Keratinocyte (primary cell): ENCODE data around the gene INAFM1. TPM values are rescaled to one million over a fixed set of nuclear protein-coding genes. Genes with fewer than 3 reads are reported as not detected.

Experiments
- DNase-seq: peaks from one replicate; pipeline ENCODE4 v3.0.0-alpha.2; 2011; ENCODE audit warnings: low read depth, missing footprints, low spot score
- FAIRE-seq: peaks from 2 replicates; lab custom pipeline; 2011; peaks lifted over from hg19 to GRCh38; lab: Jason Lieb, UNC
- H2AFZ ChIP-seq: 2 replicates; pipeline ENCODE4 v1.6.0; 2012; ENCODE audit warnings: low read length, control low read depth, inconsistent platforms; ENCODE audit not compliant: control insufficient read depth
- H3K27ac ChIP-seq: 2 replicates; pipeline ENCODE4 v1.5.1; 2011; ENCODE audit warnings: low read length; ENCODE audit not compliant: control insufficient read depth, insufficient read depth
- H3K27me3 ChIP-seq: 3 replicates; pipeline ENCODE4 v1.6.0; 2011; ENCODE audit warnings: low read length; ENCODE audit not compliant: control insufficient read depth, insufficient read depth; ENCODE audit errors: extremely low read depth
- H3K36me3 ChIP-seq, 2 experiments: 2 replicates in 1 of 2; 3 replicates in 1 of 2; pipeline ENCODE4 v1.5.1; 2011; ENCODE audit warnings: low read length in 2 of 2, mild to moderate bottlenecking in 1 of 2; ENCODE audit not compliant: control insufficient read depth in 2 of 2, insufficient read depth in 2 of 2; ENCODE audit errors: extremely low read depth in 1 of 2
- H3K4me1 ChIP-seq: 3 replicates; pipeline ENCODE4 v1.5.1; 2011; ENCODE audit warnings: low read length; ENCODE audit not compliant: control insufficient read depth, insufficient read depth; ENCODE audit errors: extremely low read depth
- H3K4me2 ChIP-seq: 3 replicates; pipeline ENCODE4 v1.6.0; 2011; ENCODE audit warnings: low read depth, low read length; ENCODE audit not compliant: control insufficient read depth, insufficient read depth; ENCODE audit errors: extremely low read depth
- H3K4me3 ChIP-seq, 3 experiments: fragments of 200-600 bp in 1 of 3; sonication (generic) in 1 of 3; 2 replicates in 2 of 3; 3 replicates in 1 of 3; pipeline ENCODE4 v1.5.1; 2011 to 2016; ENCODE audit warnings: low read length in 3 of 3, mild to moderate bottlenecking in 3 of 3, control low read depth in 2 of 3, inconsistent platforms in 1 of 3, low read depth in 1 of 3, mixed read lengths in 1 of 3, mixed run types in 1 of 3, moderate library complexity in 1 of 3; ENCODE audit not compliant: control insufficient read depth in 2 of 3, insufficient read depth in 2 of 3; ENCODE audit errors: extremely low read depth in 1 of 3
- H3K79me2 ChIP-seq: 2 replicates; pipeline ENCODE4 v1.6.0; 2012; ENCODE audit warnings: low read length; ENCODE audit not compliant: control insufficient read depth, insufficient read depth
- H3K9ac ChIP-seq: 3 replicates; pipeline ENCODE4 v1.6.0; 2011; ENCODE audit warnings: low read length; ENCODE audit not compliant: control insufficient read depth, insufficient read depth; ENCODE audit errors: extremely low read depth
- H3K9me1 ChIP-seq: 3 replicates; pipeline ENCODE4 v1.6.0; 2011; ENCODE audit warnings: low read length; ENCODE audit not compliant: control insufficient read depth, insufficient read depth; ENCODE audit errors: extremely low read depth
- H3K9me3 ChIP-seq: 2 replicates; pipeline ENCODE4 v1.5.1; 2012; ENCODE audit warnings: low read depth, low read length; ENCODE audit not compliant: control insufficient read depth
- H4K20me1 ChIP-seq: 3 replicates; pipeline ENCODE4 v1.6.0; 2011; ENCODE audit warnings: low read length; ENCODE audit not compliant: control insufficient read depth, insufficient read depth; ENCODE audit errors: extremely low read depth
- EZH2 ChIP-seq: IDR thresholded peaks from one replicate; pipeline ENCODE4 v1.6.1; 2012; ENCODE audit warnings: inconsistent platforms, mild to moderate bottlenecking, low read length, moderate library complexity
- dilution Hi-C: fragments of 300-500 bp; cut with MboI; formaldehyde crosslinking; loops from one replicate; pipeline ENCODE4 v1.7.0; 2020; ENCODE audit warnings: low sequenced_read_pairs; ENCODE audit not compliant: extremely low pct_ligation_motif_present
- polyA plus RNA-seq, 5 experiments: library from polyadenylated mRNA; depleted of rRNA in 3 of 5; stranded (reverse) in 3 of 5; stranded (forward) in 1 of 5; unstranded in 1 of 5; fragments of >200 nt; gene quantifications; 1 replicate in 1 of 5; 2 replicates in 3 of 5; 3 replicates in 1 of 5; pipeline versions ENCODE4 v1.2.1 to v1.2.3, GENCODE V29; 2011 to 2012; ENCODE audit warnings: missing spikeins in 2 of 5, low read depth in 1 of 5, low replicate concordance in 1 of 5
- TF ChIP-seq, protein P1 (sequence below), 3 experiments: IDR thresholded peaks in 1 of 3; conservative IDR thresholded peaks in 1 of 3; optimal IDR thresholded peaks in 1 of 3; 2 replicates in 2 of 3; 3 replicates in 1 of 3; pipeline versions ENCODE3 to v1.5.1; 2011; ENCODE audit warnings: low read length in 3 of 3, mild to moderate bottlenecking in 3 of 3, moderate library complexity in 2 of 3, control low read depth in 1 of 3, inconsistent platforms in 1 of 3; ENCODE audit not compliant: insufficient read depth in 2 of 3; ENCODE audit errors: extremely low read depth in 1 of 3

The INAFM1 gene
- polyA plus RNA-seq, 1 donor (not counting 4 experiments of a cell fraction or from before 2014, with no cell fraction given) = 0.35 TPM

DNA sequence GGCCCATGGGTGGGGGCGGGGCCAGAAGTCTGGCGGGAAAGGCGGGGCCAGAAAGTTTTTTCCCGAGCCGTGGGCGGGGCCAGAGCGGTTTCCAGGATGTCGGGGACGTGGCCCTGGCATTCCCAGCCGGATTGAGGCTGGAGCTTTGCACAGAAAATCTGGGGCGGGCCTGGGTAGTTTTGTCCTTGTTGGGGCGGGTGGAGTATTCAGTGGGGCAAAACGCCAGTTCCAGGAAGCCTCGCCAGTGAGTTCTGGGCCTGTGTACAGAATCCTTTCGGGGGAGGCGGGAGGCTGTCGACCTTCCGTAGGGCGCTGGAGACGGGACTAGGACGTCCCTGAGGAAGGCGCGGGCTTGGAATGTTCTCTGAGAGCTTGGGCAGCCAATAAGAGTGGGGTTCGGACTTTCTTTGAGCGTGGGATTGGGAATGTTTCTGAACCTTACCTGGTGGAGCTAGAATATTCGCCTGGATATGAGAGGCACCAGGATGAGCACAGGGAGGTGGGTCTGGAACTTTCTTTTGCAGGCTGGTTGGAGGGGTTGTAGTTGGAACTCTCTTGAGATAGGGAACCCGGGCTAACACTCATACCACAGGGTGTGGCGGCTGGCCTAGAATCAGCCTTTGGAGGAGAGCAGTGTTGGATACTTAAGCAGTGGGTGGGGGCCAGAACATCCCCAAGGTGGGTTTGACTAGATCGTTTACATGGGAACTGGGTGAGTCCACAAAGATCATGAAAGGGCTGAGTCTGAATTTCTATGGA lies 17.1 kb upstream of the INAFM1 start:
- peak overlapping the region; percentile 64 for H2AFZ ChIP-seq
- DNase-seq = peak; percentile 66
- no peaks in the 10 kb centered on the region for H3K9me3 ChIP-seq
- H3K4me3 ChIP-seq = peak overlapping the region; percentile 47 to 81 (median 77)
- H3K36me3 ChIP-seq = peaks cover 17 to 29% of the 10 kb centered on the region in 2 experiments
- H3K79me2 ChIP-seq = peaks cover 6% of the 10 kb centered on the region
- no peaks in the 10 kb centered on the region for H3K9me1 ChIP-seq
- no peaks in the 10 kb centered on the region for H3K27me3 ChIP-seq
- dilution Hi-C loops = no loop called here
- peak overlapping the region; percentile 70 for H3K27ac ChIP-seq
- no peak for FAIRE-seq
- H3K9ac ChIP-seq = peak overlapping the region; percentile 80
- TF ChIP-seq EZH2 = no peak
- TF ChIP-seq, protein P1, sequence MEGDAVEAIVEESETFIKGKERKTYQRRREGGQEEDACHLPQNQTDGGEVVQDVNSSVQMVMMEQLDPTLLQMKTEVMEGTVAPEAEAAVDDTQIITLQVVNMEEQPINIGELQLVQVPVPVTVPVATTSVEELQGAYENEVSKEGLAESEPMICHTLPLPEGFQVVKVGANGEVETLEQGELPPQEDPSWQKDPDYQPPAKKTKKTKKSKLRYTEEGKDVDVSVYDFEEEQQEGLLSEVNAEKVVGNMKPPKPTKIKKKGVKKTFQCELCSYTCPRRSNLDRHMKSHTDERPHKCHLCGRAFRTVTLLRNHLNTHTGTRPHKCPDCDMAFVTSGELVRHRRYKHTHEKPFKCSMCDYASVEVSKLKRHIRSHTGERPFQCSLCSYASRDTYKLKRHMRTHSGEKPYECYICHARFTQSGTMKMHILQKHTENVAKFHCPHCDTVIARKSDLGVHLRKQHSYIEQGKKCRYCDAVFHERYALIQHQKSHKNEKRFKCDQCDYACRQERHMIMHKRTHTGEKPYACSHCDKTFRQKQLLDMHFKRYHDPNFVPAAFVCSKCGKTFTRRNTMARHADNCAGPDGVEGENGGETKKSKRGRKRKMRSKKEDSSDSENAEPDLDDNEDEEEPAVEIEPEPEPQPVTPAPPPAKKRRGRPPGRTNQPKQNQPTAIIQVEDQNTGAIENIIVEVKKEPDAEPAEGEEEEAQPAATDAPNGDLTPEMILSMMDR (optimal IDR thresholded peaks at IDR 0.05 in 1 of 3, IDR thresholded peaks at IDR 0.05 in 1 of 3, conservative IDR thresholded peaks at IDR 0.05 in 1 of 3; ENCODE audit: extremely low read depth in 1 of 3, insufficient read depth in 2 of 3, low read length in 3 of 3) = no peak
- H3K4me2 ChIP-seq = peak overlapping the region; percentile 79
- no peaks in the 10 kb centered on the region for H4K20me1 ChIP-seq
- peaks cover 29% of the 10 kb centered on the region for H3K4me1 ChIP-seq

DNA sequence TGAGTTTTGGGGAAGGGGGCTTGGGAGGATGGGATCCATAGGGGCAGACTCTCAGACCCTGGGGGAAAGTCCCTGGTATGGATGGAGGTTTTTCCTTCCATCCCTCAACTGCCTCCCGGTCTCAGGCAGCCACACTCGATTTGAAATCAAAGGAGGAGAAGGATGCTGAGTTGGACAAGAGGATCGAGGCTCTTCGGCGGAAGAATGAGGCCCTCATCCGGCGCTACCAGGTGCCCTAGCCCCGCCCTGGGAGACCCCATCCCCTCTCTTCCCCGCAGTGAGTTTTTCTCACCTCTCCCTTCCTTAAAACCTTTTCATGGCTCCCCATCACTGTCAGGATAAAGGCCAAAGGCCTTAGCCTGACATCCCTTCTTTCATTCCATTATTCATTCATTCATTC lies 16.3 kb upstream of the INAFM1 start:
- no peak for TF ChIP-seq EZH2
- TF ChIP-seq, protein P1 (optimal IDR thresholded peaks at IDR 0.05 in 1 of 3, IDR thresholded peaks at IDR 0.05 in 1 of 3, conservative IDR thresholded peaks at IDR 0.05 in 1 of 3; ENCODE audit: extremely low read depth in 1 of 3, insufficient read depth in 2 of 3, low read length in 3 of 3) = no peak
- H3K9me1 ChIP-seq = no peaks in the 10 kb centered on the region
- H3K27ac ChIP-seq = no peak overlapping the region
- no peak for DNase-seq
- dilution Hi-C loops = no loop called here
- peak overlapping the region; percentile 79 for H3K4me2 ChIP-seq
- FAIRE-seq = no peak
- H3K79me2 ChIP-seq = peaks cover 6% of the 10 kb centered on the region
- H3K4me3 ChIP-seq = peak overlapping the region in 1 of 3 experiments; percentile 77
- no peaks in the 10 kb centered on the region for H3K9me3 ChIP-seq
- H2AFZ ChIP-seq = no peak overlapping the region
- H3K4me1 ChIP-seq = peaks cover 20% of the 10 kb centered on the region
- peaks cover 18 to 35% of the 10 kb centered on the region in 2 experiments for H3K36me3 ChIP-seq
- no peaks in the 10 kb centered on the region for H4K20me1 ChIP-seq
- no peaks in the 10 kb centered on the region for H3K27me3 ChIP-seq
- peak overlapping the region; percentile 80 for H3K9ac ChIP-seq
